ENCODE results near the gene EDAR.

EDAR gene

DNA sequence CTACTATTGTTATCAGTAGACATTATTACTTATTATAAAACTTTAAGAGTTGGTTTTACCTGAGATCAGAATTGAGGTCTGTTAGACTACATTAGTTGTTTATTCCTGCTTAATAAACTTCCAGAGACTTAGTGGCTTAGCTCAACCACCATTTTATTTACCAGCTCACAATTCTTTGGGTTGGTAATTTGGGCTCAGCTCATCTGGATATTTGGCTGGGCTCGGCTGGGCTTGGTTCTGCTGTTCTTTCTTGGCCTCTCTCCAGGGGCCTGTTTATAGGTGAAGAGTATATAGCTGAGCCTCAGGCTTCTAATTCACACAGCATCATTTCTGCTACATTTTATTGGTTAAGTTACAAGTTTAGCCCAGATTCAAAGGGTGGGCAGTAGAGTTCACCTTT is 134.5 kb downstream of the EDAR start:
- no peak overlapping the region for H3K4me3 ChIP-seq (ENCODE audit: low read length)
- peaks cover 15% of the 10 kb centered on the region for H3K36me3 ChIP-seq (ENCODE audit: control insufficient read depth, low read depth, low read length)
- H3K9ac ChIP-seq (ENCODE audit: low read length): no peak overlapping the region
- no peaks in the 10 kb centered on the region for H3K9me3 ChIP-seq (ENCODE audit: control insufficient read depth, low read depth, low read length)
- no peaks in the 10 kb centered on the region for H3K27me3 ChIP-seq (ENCODE audit: control insufficient read depth, insufficient read depth, low read length)
- H3K4me1 ChIP-seq (ENCODE audit: control insufficient read depth, low read depth, low read length): no peaks in the 10 kb centered on the region
- H3K27ac ChIP-seq (ENCODE audit: low read length): no peak overlapping the region

DNA sequence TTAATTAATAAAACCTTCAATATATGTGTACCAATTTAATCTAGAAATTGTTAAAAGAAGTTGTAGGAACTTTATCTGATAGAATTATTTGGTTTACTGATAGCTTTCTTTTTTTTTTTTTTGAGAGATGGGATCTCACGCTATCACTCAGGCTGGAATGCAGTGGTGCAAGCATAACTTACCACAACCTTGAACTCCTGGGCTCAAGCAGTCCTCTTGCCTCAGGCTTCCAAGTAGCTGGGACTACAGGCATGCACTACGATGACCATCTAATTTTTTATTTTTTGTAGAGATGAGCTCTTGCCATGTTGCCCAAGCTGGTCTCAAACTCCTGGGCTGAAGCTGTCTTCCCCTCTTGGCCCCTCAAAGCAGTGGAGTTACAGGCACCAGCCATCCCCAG is 135.6 kb downstream of the EDAR start:
- H3K9me3 ChIP-seq (ENCODE audit: control insufficient read depth, low read depth, low read length): no peaks in the 10 kb centered on the region
- H3K4me3 ChIP-seq (ENCODE audit: low read length): no peak overlapping the region
- no peaks in the 10 kb centered on the region for H3K4me1 ChIP-seq (ENCODE audit: control insufficient read depth, low read depth, low read length)
- no peaks in the 10 kb centered on the region for H3K27me3 ChIP-seq (ENCODE audit: control insufficient read depth, insufficient read depth, low read length)
- H3K9ac ChIP-seq (ENCODE audit: low read length): no peak overlapping the region
- H3K36me3 ChIP-seq (ENCODE audit: control insufficient read depth, low read depth, low read length): peaks cover 15% of the 10 kb centered on the region
- no peak overlapping the region for H3K27ac ChIP-seq (ENCODE audit: low read length)

DNA sequence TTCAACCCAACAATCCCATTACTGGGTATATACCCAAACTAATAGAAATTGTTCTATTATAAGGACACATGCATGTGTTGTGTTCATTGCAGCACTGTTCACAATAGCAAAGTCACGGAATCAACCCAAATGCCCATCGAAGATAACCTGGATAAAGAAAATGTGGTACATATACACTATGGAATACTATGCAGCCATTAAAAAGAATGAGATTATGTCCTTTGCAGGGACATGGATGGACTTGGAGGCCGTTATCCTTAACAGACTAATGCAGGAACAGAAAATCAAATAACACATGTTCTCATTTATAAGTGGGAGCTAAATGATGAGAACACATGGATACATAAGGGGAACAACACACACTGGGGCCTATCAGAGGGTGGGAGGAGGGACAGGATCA is 136.6 kb downstream of the EDAR start:
- H3K4me1 ChIP-seq (ENCODE audit: control insufficient read depth, low read depth, low read length): no peaks in the 10 kb centered on the region
- peaks cover 18% of the 10 kb centered on the region for H3K36me3 ChIP-seq (ENCODE audit: control insufficient read depth, low read depth, low read length)
- no peaks in the 10 kb centered on the region for H3K27me3 ChIP-seq (ENCODE audit: control insufficient read depth, insufficient read depth, low read length)
- no peak overlapping the region for H3K27ac ChIP-seq (ENCODE audit: low read length)
- no peak overlapping the region for H3K9ac ChIP-seq (ENCODE audit: low read length)
- H3K4me3 ChIP-seq (ENCODE audit: low read length): no peak overlapping the region
- no peaks in the 10 kb centered on the region for H3K9me3 ChIP-seq (ENCODE audit: control insufficient read depth, low read depth, low read length)

DNA sequence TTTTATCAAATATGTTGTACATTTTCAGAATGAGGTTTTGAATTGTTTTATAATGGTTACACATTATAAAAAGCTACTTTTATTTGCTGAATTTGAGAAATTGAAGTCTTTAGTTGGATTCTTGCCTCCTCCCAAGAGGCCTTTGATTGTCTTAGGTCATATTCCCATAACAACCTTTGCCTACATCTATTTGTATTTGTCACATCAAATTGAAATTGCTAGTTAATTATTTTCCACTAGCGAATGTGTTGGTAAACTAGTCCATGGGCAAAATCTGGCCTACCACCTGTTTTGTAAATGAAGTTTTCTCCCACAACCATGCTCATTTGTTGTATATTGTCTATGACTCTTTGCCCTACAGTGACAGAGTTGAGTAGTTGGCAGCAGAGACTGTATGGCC is 142.0 kb downstream of the EDAR start:
- peaks cover 17% of the 10 kb centered on the region for H3K36me3 ChIP-seq (ENCODE audit: control insufficient read depth, low read depth, low read length)
- H3K27me3 ChIP-seq (ENCODE audit: control insufficient read depth, insufficient read depth, low read length): no peaks in the 10 kb centered on the region

DNA sequence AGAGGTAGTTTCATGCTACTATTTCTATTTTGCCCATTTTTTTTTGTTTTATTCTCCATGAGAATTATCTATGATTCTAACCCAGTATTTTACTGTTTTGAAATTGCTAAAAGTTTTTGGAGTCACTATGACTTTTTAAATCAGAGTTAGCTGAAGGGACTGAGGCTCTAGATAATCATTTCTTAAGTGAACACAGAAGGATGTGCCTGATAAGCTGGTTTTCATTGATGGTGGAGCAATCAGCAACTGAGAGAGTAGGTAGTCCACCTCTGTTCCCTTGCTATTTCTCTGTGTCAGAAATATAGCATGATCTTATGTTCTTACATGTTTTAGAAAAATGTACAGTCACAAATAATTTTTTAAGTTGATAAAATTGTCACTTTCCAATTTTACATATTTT is 143.1 kb downstream of the EDAR start:
- no peak overlapping the region for H3K9ac ChIP-seq (ENCODE audit: low read length)
- no peaks in the 10 kb centered on the region for H3K4me1 ChIP-seq (ENCODE audit: control insufficient read depth, low read depth, low read length)
- H3K27me3 ChIP-seq (ENCODE audit: control insufficient read depth, insufficient read depth, low read length): no peaks in the 10 kb centered on the region
- no peak overlapping the region for H3K27ac ChIP-seq (ENCODE audit: low read length)
- H3K9me3 ChIP-seq (ENCODE audit: control insufficient read depth, low read depth, low read length): no peaks in the 10 kb centered on the region
- peaks cover 11% of the 10 kb centered on the region for H3K36me3 ChIP-seq (ENCODE audit: control insufficient read depth, low read depth, low read length)
- H3K4me3 ChIP-seq (ENCODE audit: low read length): no peak overlapping the region

More for the DNA sequence above, 142.0 kb downstream of the EDAR start:
- no peaks in the 10 kb centered on the region for H3K4me1 ChIP-seq (ENCODE audit: control insufficient read depth, low read depth, low read length)
- no peak overlapping the region for H3K4me3 ChIP-seq (ENCODE audit: low read length)
- H3K9me3 ChIP-seq (ENCODE audit: control insufficient read depth, low read depth, low read length): no peaks in the 10 kb centered on the region
- H3K9ac ChIP-seq (ENCODE audit: low read length): no peak overlapping the region
- H3K27ac ChIP-seq (ENCODE audit: low read length): no peak overlapping the region

Data from iPS-18a (cell line).